Measurements from ENCODE around the gene RLN3.

DNA sequence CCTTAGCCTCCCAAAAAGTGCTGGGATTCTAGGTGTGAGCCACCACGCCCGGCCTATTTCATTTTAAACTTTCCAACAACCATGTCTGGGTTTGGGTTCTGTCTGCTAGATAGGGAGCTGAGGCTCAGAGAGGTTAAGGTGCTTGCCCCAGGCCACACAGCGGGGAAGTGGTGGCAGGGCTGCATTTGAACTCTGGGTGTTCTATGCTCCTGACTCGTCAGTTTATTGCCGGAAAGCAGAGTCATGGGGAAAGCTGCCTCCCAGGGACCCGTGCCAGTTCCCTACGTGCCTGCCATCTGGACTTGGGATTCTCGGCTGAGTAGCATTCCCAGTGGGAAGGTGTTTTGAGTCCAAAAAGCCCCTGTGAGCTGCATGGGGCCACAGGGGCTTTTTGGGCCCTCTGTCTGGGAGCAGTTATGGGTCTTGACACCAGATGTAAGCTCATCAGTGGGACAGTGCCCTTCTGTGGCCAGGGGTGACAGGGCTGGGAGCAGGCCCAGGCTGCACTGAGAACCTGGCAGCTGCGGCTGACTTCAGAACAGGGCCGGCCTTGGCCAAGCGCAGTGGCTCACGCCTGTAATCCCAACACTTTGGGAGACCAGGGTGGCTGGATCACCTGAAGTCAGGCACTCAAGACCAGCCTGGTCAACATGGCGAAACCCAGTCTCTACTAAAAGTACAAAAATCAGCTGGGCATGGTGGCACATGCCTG is 32.8 kb upstream of the RLN3 start:
- TF ChIP-seq, protein P1, sequence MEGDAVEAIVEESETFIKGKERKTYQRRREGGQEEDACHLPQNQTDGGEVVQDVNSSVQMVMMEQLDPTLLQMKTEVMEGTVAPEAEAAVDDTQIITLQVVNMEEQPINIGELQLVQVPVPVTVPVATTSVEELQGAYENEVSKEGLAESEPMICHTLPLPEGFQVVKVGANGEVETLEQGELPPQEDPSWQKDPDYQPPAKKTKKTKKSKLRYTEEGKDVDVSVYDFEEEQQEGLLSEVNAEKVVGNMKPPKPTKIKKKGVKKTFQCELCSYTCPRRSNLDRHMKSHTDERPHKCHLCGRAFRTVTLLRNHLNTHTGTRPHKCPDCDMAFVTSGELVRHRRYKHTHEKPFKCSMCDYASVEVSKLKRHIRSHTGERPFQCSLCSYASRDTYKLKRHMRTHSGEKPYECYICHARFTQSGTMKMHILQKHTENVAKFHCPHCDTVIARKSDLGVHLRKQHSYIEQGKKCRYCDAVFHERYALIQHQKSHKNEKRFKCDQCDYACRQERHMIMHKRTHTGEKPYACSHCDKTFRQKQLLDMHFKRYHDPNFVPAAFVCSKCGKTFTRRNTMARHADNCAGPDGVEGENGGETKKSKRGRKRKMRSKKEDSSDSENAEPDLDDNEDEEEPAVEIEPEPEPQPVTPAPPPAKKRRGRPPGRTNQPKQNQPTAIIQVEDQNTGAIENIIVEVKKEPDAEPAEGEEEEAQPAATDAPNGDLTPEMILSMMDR (IDR thresholded peaks at IDR 0.05; ENCODE audit: insufficient read depth, low read length) = no peak
- TF ChIP-seq, protein P2, sequence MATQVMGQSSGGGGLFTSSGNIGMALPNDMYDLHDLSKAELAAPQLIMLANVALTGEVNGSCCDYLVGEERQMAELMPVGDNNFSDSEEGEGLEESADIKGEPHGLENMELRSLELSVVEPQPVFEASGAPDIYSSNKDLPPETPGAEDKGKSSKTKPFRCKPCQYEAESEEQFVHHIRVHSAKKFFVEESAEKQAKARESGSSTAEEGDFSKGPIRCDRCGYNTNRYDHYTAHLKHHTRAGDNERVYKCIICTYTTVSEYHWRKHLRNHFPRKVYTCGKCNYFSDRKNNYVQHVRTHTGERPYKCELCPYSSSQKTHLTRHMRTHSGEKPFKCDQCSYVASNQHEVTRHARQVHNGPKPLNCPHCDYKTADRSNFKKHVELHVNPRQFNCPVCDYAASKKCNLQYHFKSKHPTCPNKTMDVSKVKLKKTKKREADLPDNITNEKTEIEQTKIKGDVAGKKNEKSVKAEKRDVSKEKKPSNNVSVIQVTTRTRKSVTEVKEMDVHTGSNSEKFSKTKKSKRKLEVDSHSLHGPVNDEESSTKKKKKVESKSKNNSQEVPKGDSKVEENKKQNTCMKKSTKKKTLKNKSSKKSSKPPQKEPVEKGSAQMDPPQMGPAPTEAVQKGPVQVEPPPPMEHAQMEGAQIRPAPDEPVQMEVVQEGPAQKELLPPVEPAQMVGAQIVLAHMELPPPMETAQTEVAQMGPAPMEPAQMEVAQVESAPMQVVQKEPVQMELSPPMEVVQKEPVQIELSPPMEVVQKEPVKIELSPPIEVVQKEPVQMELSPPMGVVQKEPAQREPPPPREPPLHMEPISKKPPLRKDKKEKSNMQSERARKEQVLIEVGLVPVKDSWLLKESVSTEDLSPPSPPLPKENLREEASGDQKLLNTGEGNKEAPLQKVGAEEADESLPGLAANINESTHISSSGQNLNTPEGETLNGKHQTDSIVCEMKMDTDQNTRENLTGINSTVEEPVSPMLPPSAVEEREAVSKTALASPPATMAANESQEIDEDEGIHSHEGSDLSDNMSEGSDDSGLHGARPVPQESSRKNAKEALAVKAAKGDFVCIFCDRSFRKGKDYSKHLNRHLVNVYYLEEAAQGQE (IDR thresholded peaks at IDR 0.05; ENCODE audit: insufficient replicate concordance, low read depth) = no peak
- TF ChIP-seq POLR2AphosphoS5 (IDR thresholded peaks at IDR 0.05; ENCODE audit: low read depth) = no peak
